HL-60 (cell line): ENCODE data around the gene GALNT14.

ENCODE experiments used
- CTCF ChIP-seq: IDR thresholded peaks from one replicate; pipeline ENCODE4 v1.5.1; 2011; ENCODE audit warnings: low read length, control low read depth, inconsistent platforms; ENCODE audit not compliant: insufficient read depth
- GABPA ChIP-seq: IDR thresholded peaks from 2 replicates; pipeline ENCODE4 v1.6.1; 2012; ENCODE audit warnings: low read depth
- POLR2AphosphoS5 ChIP-seq: IDR thresholded peaks from 2 replicates; pipeline ENCODE4 v1.6.1; 2012; ENCODE audit warnings: low read depth
- REST ChIP-seq: IDR thresholded peaks from 2 replicates; pipeline ENCODE4 v1.6.1; 2012; ENCODE audit warnings: low read depth; ENCODE audit not compliant: insufficient replicate concordance
- SPI1 ChIP-seq: IDR thresholded peaks from 2 replicates; pipeline ENCODE4 v1.6.1; 2012; ENCODE audit warnings: low read depth, mild to moderate bottlenecking, borderline replicate concordance

- TF ChIP-seq REST, result no peak
- TF ChIP-seq CTCF, result no peak
- TF ChIP-seq POLR2AphosphoS5, result no peak
- TF ChIP-seq GABPA, result no peak
- TF ChIP-seq SPI1, result no peak
Measured at GRCh38 chr2:30974554-30974953, 163.7 kb downstream of the GALNT14 start.
